ENCODE results near the gene SRBD1.

SRBD1 gene

DNA sequence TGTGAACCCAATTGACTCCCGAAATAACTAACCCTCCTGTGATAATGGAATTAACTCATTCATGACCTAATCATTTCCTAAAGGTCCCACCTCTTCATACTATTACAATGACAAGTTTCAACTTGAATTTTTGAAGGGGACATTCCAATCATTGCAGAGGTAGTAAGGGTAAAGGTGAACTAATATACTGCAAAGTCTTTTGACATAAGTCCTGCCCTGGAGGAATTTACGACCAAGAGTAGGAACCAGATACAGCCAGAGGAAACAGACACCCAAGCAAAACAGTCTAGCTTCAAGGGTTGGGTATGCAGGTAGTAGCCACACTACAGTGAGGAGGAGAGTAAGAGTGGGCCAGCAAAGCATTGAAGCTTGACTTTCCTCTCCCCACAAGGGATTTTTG lies 1.2 kb upstream of the SRBD1 start:
- no peak overlapping the region for H3K9ac ChIP-seq
- TF ChIP-seq Cebpa-rat (IDR thresholded peaks at IDR 0.05): no peak
- H3K36me3 ChIP-seq: no peaks in the 10 kb centered on the region
- no peak overlapping the region for H3K4me3 ChIP-seq
- no peaks in the 10 kb centered on the region for H4K20me1 ChIP-seq
- no peak overlapping the region for H3K27ac ChIP-seq
- H3K9me3 ChIP-seq (replicated peaks in 1 of 11): no peaks in the 10 kb centered on the region
- H3K4me2 ChIP-seq: peak overlapping the region in 8 of 11 experiments; percentile 78 to 91 (median 87); a peak in 14 of 22 replicates
- H3K27me3 ChIP-seq: no peaks in the 10 kb centered on the region
- H3K4me1 ChIP-seq: peaks cover 12 to 31% (median 26%) of the 10 kb centered on the region in 10 experiments

DNA sequence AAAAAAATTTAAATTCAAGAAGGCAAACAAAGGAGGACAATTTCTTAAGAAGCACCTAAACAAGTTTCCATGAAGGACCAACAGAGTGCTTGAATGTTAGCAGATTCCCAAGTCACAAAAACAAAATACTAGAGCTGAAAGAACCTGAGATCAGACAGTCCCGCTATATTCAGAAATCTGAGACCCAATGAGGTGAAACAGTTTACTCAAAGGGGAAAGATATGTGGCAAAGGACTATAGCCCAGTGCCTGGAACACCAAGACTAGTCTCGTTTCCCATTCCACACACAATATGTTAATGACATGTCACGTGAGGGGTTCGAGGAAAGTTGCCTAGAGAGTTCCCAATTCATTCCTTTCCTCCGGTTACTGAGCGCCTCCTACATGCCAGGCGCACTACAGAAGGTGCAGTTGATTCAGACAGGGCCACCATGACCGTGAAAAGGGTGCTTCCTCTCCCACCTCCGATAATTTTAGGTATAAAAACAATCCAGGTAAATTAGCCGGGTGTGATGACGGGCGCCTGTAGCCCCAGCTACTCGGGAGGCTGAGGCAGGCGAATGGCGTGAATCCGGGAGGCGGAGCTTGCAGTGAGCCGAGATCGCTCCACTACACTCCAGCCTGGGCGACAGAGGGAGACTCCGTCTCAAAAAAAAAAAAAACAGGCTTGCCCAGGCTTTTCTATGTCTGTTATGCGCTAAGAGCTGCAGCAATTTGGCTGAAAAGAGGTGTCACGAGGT lies 617 bp downstream of the SRBD1 start:
- Histone ChIP-seq H3K27me3 (no peaks in the 10 kb centered on the region), H3K9ac (peak overlapping the region; percentile 76 to 89 (median 84)), H4K20me1 (no peaks in the 10 kb centered on the region), H3K36me3 (peaks cover 0 to 3% (median 0%) of the 10 kb centered on the region in 11 experiments; a peak in 4 of 22 replicates), H3K4me1 (peaks cover 12 to 31% (median 26%) of the 10 kb centered on the region in 10 experiments), H3K4me3 (peak overlapping the region; percentile 66 to 87 (median 77)), H3K4me2 (peak overlapping the region; percentile 77 to 91 (median 86)), H3K9me3 (replicated peaks in 1 of 11) (no peaks in the 10 kb centered on the region), H3K27ac (peak overlapping the region; percentile 52 to 89 (median 82); a peak in 21 of 22 replicates)
- no peak for TF ChIP-seq Cebpa-rat (IDR thresholded peaks at IDR 0.05)

DNA sequence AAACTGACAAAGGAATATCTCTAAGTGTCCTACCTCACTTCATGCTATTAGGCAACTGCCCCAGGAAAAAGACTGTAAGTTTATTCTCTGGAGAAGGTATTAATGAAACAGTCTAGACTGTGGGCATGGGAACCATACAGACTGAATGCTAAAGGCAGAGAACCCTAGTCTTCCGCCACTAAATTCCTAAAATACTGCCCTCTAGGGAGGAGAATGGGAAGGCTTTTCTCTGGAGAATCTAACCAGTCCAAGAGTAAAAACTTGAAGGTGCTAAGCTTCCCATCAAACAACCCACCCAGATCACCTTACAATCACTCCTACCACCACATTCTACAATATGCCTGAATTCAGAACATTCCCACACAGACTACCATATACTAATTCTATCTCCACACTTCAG lies 3.4 kb downstream of the SRBD1 start:
- peaks cover 17 to 30% (median 25%) of the 10 kb centered on the region in 10 experiments for H3K4me1 ChIP-seq
- H3K9ac ChIP-seq: no peak overlapping the region
- H3K27me3 ChIP-seq: no peaks in the 10 kb centered on the region
- no peaks in the 10 kb centered on the region for H4K20me1 ChIP-seq
- no peaks in the 10 kb centered on the region for H3K9me3 ChIP-seq (replicated peaks in 1 of 11)
- no peak overlapping the region for H3K4me2 ChIP-seq
- H3K36me3 ChIP-seq: peaks cover 8 to 27% (median 22%) of the 10 kb centered on the region in 11 experiments; a peak in 21 of 22 replicates
- no peak overlapping the region for H3K27ac ChIP-seq
- TF ChIP-seq Cebpa-rat (IDR thresholded peaks at IDR 0.05): no peak
- H3K4me3 ChIP-seq: no peak overlapping the region

DNA sequence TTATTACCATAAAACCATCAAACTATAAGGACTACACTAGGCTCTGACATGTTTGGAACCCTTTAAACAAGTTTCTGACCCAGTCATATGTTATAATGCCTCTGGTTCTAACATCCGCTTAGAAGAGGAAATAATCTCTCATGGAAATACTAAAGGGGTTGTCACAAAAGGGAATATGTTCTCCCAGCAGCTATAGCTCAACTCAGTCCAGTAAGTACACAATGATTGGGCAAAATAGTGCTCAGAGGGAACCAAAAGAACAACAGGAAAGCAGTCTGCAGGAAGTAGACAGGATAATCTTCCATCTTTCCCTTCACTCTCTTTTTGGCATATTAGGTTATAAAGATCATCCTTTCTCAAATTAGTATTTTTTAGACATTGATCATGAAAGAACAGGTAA lies 4.3 kb downstream of the SRBD1 start:
- no peak overlapping the region for H3K27ac ChIP-seq
- TF ChIP-seq Cebpa-rat (IDR thresholded peaks at IDR 0.05): no peak
- peaks cover 11 to 36% (median 30%) of the 10 kb centered on the region in 11 experiments for H3K36me3 ChIP-seq
- H4K20me1 ChIP-seq: no peaks in the 10 kb centered on the region
- no peak overlapping the region for H3K4me3 ChIP-seq
- no peaks in the 10 kb centered on the region for H3K9me3 ChIP-seq (replicated peaks in 1 of 11)
- no peak overlapping the region for H3K4me2 ChIP-seq
- no peak overlapping the region for H3K9ac ChIP-seq
- H3K4me1 ChIP-seq: peaks cover 16 to 27% (median 18%) of the 10 kb centered on the region in 10 experiments
- H3K27me3 ChIP-seq: no peaks in the 10 kb centered on the region

DNA sequence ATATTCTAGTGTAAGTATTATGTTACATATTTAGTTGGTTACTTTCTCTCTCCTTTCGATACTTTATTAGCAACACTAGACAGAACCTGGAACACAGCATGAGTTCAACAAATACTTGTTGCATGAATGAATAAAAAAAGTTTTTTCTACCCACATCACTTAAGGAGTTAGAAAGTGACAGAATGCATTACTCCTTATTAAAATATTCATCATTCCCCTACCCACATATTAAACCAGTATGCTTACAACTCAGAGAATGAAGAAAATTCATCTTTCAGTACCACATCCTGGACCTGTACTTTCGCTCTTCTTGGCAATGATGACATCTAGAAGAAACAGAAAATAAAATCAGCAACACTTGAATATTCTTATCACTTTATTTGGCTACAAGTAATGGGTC lies 6.0 kb downstream of the SRBD1 start:
- Histone ChIP-seq H3K27me3 (no peaks in the 10 kb centered on the region), H3K9ac (no peak overlapping the region), H3K9me3 (replicated peaks in 1 of 11) (no peaks in the 10 kb centered on the region), H3K27ac (no peak overlapping the region), H3K36me3 (peaks cover 28 to 52% (median 47%) of the 10 kb centered on the region in 11 experiments), H4K20me1 (no peaks in the 10 kb centered on the region), H3K4me2 (no peak overlapping the region), H3K4me3 (no peak overlapping the region), H3K4me1 (peaks cover 10 to 22% (median 10%) of the 10 kb centered on the region in 10 experiments)
- no peak for TF ChIP-seq Cebpa-rat (IDR thresholded peaks at IDR 0.05)

- no peaks in the 10 kb centered on the region for H3K9me3 ChIP-seq (replicated peaks in 1 of 11)
- no peak overlapping the region for H3K4me3 ChIP-seq
- no peak overlapping the region for H3K4me2 ChIP-seq
- no peaks in the 10 kb centered on the region for H3K27me3 ChIP-seq
- peaks cover 0 to 12% (median 0%) of the 10 kb centered on the region in 10 experiments; a peak in 3 of 20 replicates for H3K4me1 ChIP-seq
- H3K27ac ChIP-seq: no peak overlapping the region
- no peaks in the 10 kb centered on the region for H4K20me1 ChIP-seq
- H3K36me3 ChIP-seq: peaks cover 53 to 76% (median 69%) of the 10 kb centered on the region in 11 experiments
- no peak for TF ChIP-seq Cebpa-rat (IDR thresholded peaks at IDR 0.05)
- H3K9ac ChIP-seq: no peak overlapping the region
These were observed 8.4 kb downstream of the SRBD1 start for GRCh38 chr2:45602624-45603023.

DNA sequence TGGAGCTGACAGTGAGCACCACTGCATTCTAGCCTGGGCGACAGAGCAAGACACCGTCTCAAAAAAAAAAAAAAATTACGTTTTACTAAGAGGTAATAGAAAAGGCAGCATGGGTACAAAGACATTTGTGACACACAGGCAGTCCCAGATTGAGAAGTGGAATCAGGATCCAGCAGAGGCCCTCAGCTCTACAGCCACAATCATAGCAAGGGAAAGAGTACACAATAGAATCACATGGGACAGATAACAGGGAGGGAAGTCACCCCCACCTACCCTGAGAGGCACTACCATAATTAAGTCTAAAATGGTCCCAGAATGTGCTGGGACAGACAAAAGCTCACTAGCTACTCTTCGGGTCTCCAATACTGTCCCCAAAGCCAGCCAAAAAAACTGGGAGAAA lies 12.5 kb downstream of the SRBD1 start:
- no peak overlapping the region for H3K4me3 ChIP-seq
- no peaks in the 10 kb centered on the region for H3K9me3 ChIP-seq (replicated peaks in 1 of 11)
- no peak overlapping the region for H3K4me2 ChIP-seq
- H3K9ac ChIP-seq: no peak overlapping the region
- peaks cover 48 to 91% (median 74%) of the 10 kb centered on the region in 11 experiments for H3K36me3 ChIP-seq
- no peaks in the 10 kb centered on the region for H3K27me3 ChIP-seq
- no peak overlapping the region for H3K27ac ChIP-seq
- H3K4me1 ChIP-seq: peaks cover 0 to 29% (median 3%) of the 10 kb centered on the region in 10 experiments; a peak in 7 of 20 replicates
- no peak for TF ChIP-seq Cebpa-rat (IDR thresholded peaks at IDR 0.05)
- peaks cover 0 to 8% (median 0%) of the 10 kb centered on the region in 11 experiments; a peak in 2 of 22 replicates for H4K20me1 ChIP-seq

DNA sequence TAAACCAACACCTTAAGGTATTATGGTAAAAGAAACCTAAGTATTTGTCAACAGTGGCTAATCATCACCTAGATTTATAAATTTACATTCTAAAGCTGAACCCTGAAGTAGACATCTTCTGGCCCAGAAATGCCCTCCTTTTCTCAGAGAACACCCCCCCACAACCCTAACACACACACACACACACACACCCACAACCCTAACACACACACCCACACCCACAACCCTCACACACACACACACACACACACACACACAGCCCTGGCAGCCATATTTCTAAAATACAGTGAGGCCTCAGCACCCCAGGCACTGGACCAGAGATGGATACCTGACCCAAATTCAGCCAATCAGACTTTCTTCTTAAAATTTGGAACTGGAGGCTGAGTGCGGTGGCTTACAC lies 14.3 kb downstream of the SRBD1 start:
- peaks cover 0 to 10% (median under 1%) of the 10 kb centered on the region in 11 experiments; a peak in 9 of 22 replicates for H3K9me3 ChIP-seq (replicated peaks in 1 of 11)
- no peaks in the 10 kb centered on the region for H3K27me3 ChIP-seq
- no peak overlapping the region for H3K4me3 ChIP-seq
- peaks cover 0 to 17% (median 3%) of the 10 kb centered on the region in 10 experiments; a peak in 7 of 20 replicates for H3K4me1 ChIP-seq
- TF ChIP-seq Cebpa-rat (IDR thresholded peaks at IDR 0.05): no peak
- H3K9ac ChIP-seq: no peak overlapping the region
- H4K20me1 ChIP-seq: peaks cover 0 to 8% (median 0%) of the 10 kb centered on the region in 11 experiments; a peak in 2 of 22 replicates
- peaks cover 50 to 91% (median 73%) of the 10 kb centered on the region in 11 experiments for H3K36me3 ChIP-seq
- H3K4me2 ChIP-seq: no peak overlapping the region
- H3K27ac ChIP-seq: no peak overlapping the region

GRCh38 chr2:45595721-45596435 lies 15.2 kb downstream of the SRBD1 start:
- H3K9ac ChIP-seq: 0 out of 22 replicates have a peak overlapping the region, but pooled peaks of 1 of the 11 experiments have one; percentile 0
- peaks cover 0 to 8% (median 0%) of the 10 kb centered on the region in 11 experiments; a peak in 2 of 22 replicates for H4K20me1 ChIP-seq
- no peak overlapping the region for H3K4me3 ChIP-seq
- H3K4me1 ChIP-seq: peaks cover 0 to 17% (median 3%) of the 10 kb centered on the region in 10 experiments; a peak in 7 of 20 replicates
- no peaks in the 10 kb centered on the region for H3K27me3 ChIP-seq
- no peak for TF ChIP-seq Cebpa-rat (IDR thresholded peaks at IDR 0.05)
- peaks cover 41 to 91% (median 73%) of the 10 kb centered on the region in 11 experiments for H3K36me3 ChIP-seq
- H3K9me3 ChIP-seq (replicated peaks in 1 of 11): peaks cover 0 to 18% (median 3%) of the 10 kb centered on the region in 11 experiments; a peak in 10 of 22 replicates
- H3K27ac ChIP-seq: no peak overlapping the region
- H3K4me2 ChIP-seq: peak overlapping the region in 3 of 11 experiments; percentile 21 to 75 (median 54); a peak in 6 of 22 replicates
